SK-N-SH treated with all-trans-retinoic acid at 6 μM for 48 hours (cell line): ENCODE measurements around the gene ZNF443.
"Not testable (repeated sequence)": the region's sequence is repeated elsewhere in the genome, so short reads cannot be mapped to it uniquely, and the experiment has no call there.

Experiments
- CSDC2 ChIP-seq: fragments of 250-450 bp; sonication (Bioruptor Pico); IDR thresholded peaks from 2 replicates; pipeline ENCODE4 v1.5.0; 2020; ENCODE audit warnings: mild to moderate bottlenecking, moderate library complexity
- PATZ1 ChIP-seq: fragments of 250-450 bp; sonication (Bioruptor Pico); IDR thresholded peaks from 2 replicates; pipeline ENCODE4 v1.8.0; 2020; ENCODE audit warnings: mild to moderate bottlenecking, moderate library complexity, borderline replicate concordance
- POU6F1 ChIP-seq: fragments of 250-450 bp; sonication (Bioruptor Pico); IDR thresholded peaks from 2 replicates; pipeline ENCODE4 v1.8.0; 2021; ENCODE audit warnings: low read depth, mild to moderate bottlenecking, moderate library complexity, borderline replicate concordance
- SNAI2 ChIP-seq: fragments of 250-450 bp; sonication (Bioruptor Pico); IDR thresholded peaks from 2 replicates; pipeline ENCODE4 v1.5.0; 2020; ENCODE audit warnings: mild to moderate bottlenecking, moderate library complexity
- ZFP30 ChIP-seq: fragments of 450-650 bp; formaldehyde crosslinking; IDR thresholded peaks from 2 replicates; pipeline ENCODE4 v1.5.0; 2022; ENCODE audit warnings: mild to moderate bottlenecking, moderate library complexity
- ZNF8 ChIP-seq: fragments of 450-650 bp; formaldehyde crosslinking; IDR thresholded peaks from 2 replicates; pipeline ENCODE4 v1.5.0; 2020; ENCODE audit warnings: mild to moderate bottlenecking, moderate library complexity

- not testable (repeated sequence) for TF ChIP-seq PATZ1, ZFP30, ZNF8, SNAI2, POU6F1, CSDC2 (CRISPR knock-in tag)
These were observed 49.7 kb downstream of the ZNF443 start for GRCh38 chr19:12391148-12391547.
